Naive thymus-derived CD4-positive, alpha-beta T cell (primary cell): ENCODE results near the gene TTC33. TPM values are rescaled to one million over a fixed set of nuclear protein-coding genes. Genes with fewer than 3 reads are reported as not detected.
A peak's percentile ranks its signal among the peaks of the same experiment; 100 is the strongest.

Experiments used
- ATAC-seq: fragments of 150-1000 bp; cut with Tn5 transposase; 2 replicates; pipeline ENCODE4 v1.10.0; 2021; ENCODE audit warnings: mild to moderate bottlenecking, moderate library complexity
- CTCF ChIA-PET: fragments of 350-600 bp; sonication (Branson Sonifier 250); formaldehyde crosslinking; loops from one replicate; lab custom pipeline; 2021; ENCODE audit warnings: antibody characterized with exemption; lab: Charles Lee
- POLR2A ChIA-PET: fragments of 350-600 bp; sonication (Branson Sonifier 250); formaldehyde crosslinking; loops from one replicate; lab custom pipeline; 2021; ENCODE audit warnings: antibody characterized with exemption, inconsistent platforms; lab: Charles Lee
- DNase-seq, 9 donors: peaks; one replicate each; pipeline versions ENCODE4 v3.0.0 to v3.0.0-alpha.2; 2020 to 2022; ENCODE audit warnings: mixed read lengths in 1 of 9
- H3K27ac ChIP-seq: one replicate; pipeline ENCODE4 v1.7.0; 2013; ENCODE audit warnings: mild to moderate bottlenecking, low read depth, low read length, moderate library complexity
- H3K27me3 ChIP-seq, 2 donors: one replicate each; pipeline ENCODE4 v1.7.0; 2013; ENCODE audit warnings: low read length in 2 of 2, mild to moderate bottlenecking in 2 of 2, moderate library complexity in 2 of 2; ENCODE audit not compliant: control insufficient read depth in 2 of 2, insufficient read depth in 2 of 2
- H3K36me3 ChIP-seq, 3 experiments: 1 replicate in 2 of 3; 2 replicates in 1 of 3; pipeline ENCODE4 v1.7.0; 2013; ENCODE audit warnings: low read length in 3 of 3, mild to moderate bottlenecking in 3 of 3, moderate library complexity in 1 of 3; ENCODE audit not compliant: insufficient read depth in 3 of 3, control insufficient read depth in 2 of 3
- H3K4me1 ChIP-seq, 2 donors: one replicate each; pipeline ENCODE4 v1.7.0; 2013; ENCODE audit warnings: low read length in 2 of 2, mild to moderate bottlenecking in 2 of 2, moderate library complexity in 1 of 2; ENCODE audit not compliant: control insufficient read depth in 2 of 2, insufficient read depth in 2 of 2
- H3K4me3 ChIP-seq: 2 replicates; pipeline ENCODE4 v1.7.0; 2013; ENCODE audit warnings: mild to moderate bottlenecking, low read length
- H3K9me3 ChIP-seq, 3 experiments: 1 replicate in 2 of 3; 2 replicates in 1 of 3; pipeline ENCODE4 v1.7.0; 2013; ENCODE audit warnings: low read length in 3 of 3; ENCODE audit not compliant: control insufficient read depth in 2 of 3
- H3K27ac Mint-ChIP-seq, 9 donors: one replicate each; pipeline ENCODE4 v1.8.0; 2020 to 2022; ENCODE audit warnings: mixed read lengths in 9 of 9, mild to moderate bottlenecking in 8 of 9, moderate library complexity in 5 of 9, inconsistent platforms in 2 of 9
- H3K27me3 Mint-ChIP-seq, 5 donors: one replicate each; pipeline ENCODE4 v1.8.0; 2021 to 2022; ENCODE audit warnings: mixed read lengths in 5 of 5, mild to moderate bottlenecking in 1 of 5
- H3K36me3 Mint-ChIP-seq, 5 donors: one replicate each; pipeline ENCODE4 v1.8.0; 2020 to 2022; ENCODE audit warnings: mixed read lengths in 5 of 5, mild to moderate bottlenecking in 3 of 5, inconsistent platforms in 1 of 5
- H3K4me1 Mint-ChIP-seq, 7 donors: one replicate each; pipeline ENCODE4 v1.8.0; 2020 to 2022; ENCODE audit warnings: mixed read lengths in 7 of 7, mild to moderate bottlenecking in 3 of 7, inconsistent platforms in 1 of 7
- H3K4me3 Mint-ChIP-seq, 10 donors: one replicate each; pipeline ENCODE4 v1.8.0; 2020 to 2022; ENCODE audit warnings: mild to moderate bottlenecking in 10 of 10, mixed read lengths in 10 of 10, moderate library complexity in 6 of 10, inconsistent platforms in 2 of 10
- H3K9me3 Mint-ChIP-seq, 11 donors: one replicate each; pipeline ENCODE4 v1.8.0; 2020 to 2022; ENCODE audit warnings: mixed read lengths in 11 of 11, mild to moderate bottlenecking in 4 of 11, inconsistent platforms in 1 of 11, moderate library complexity in 1 of 11
- intact Hi-C, 2 donors: fragments of 100-400 bp; cut with micrococcal nuclease; formaldehyde crosslinking; loops; one replicate each; pipeline ENCODE4 v1.15.1; 2023
- polyA plus RNA-seq, 2 donors: library from polyadenylated mRNA; unstranded; fragments of 300-500 nt; fragmentation: Illumina TruSeq; gene quantifications; one replicate each; pipeline ENCODE4 v1.2.3, GENCODE V29; 2021
- total RNA-seq, 6 experiments: library from RNA in 5 of 6; stranded (reverse) in 5 of 6; gene quantifications; 1 replicate in 5 of 6; 2 replicates in 1 of 6; pipeline ENCODE4 v1.2.3 and lab custom pipeline; 2021 to 2026

The TTC33 gene
- total and polyA plus RNA-seq, 7 experiments from 2014 or later, result 7.0 to 19.0 (median 14.0) TPM

GRCh38 chr5:40685193-40685592 is 70.6 kb downstream of the TTC33 start:
- Histone ChIP-seq H3K27me3 (no peaks in the 10 kb centered on the region), H3K9me3 (no peaks in the 10 kb centered on the region), H3K4me3 (peak overlapping the region; percentile 44), H3K4me1 (peaks cover 26 to 27% of the 10 kb centered on the region in 2 donors), H3K27ac (peak overlapping the region; percentile 99), H3K36me3 (peaks cover 0 to 18% (median 0%) of the 10 kb centered on the region in 3 experiments)
- peaks cover 0 to 3% (median 0%) of the 10 kb centered on the region in 11 donors for H3K9me3 Mint-ChIP-seq
- H3K4me1 Mint-ChIP-seq, result peaks cover 43 to 74% (median 62%) of the 10 kb centered on the region in 7 donors
- H3K4me3 Mint-ChIP-seq, result peak overlapping the region; percentile 10 to 100 (median 95)
- DNase-seq (no peak), ATAC-seq (no peak)
- H3K36me3 Mint-ChIP-seq, result peaks cover 17 to 81% (median 19%) of the 10 kb centered on the region in 5 donors
- intact Hi-C loops, result loop anchor here in 1 of 2 donors (10.0 kb wide), 2 partner anchors 1190 to 1510 kb away; partner anchors contain the start of gene OXCT1
- H3K27ac Mint-ChIP-seq, result peak overlapping the region; percentile 53 to 97 (median 94)
- CTCF ChIA-PET, result interaction anchor here (0.7 to 2.2 kb wide), 10 partner anchors 15 to 737 kb away, joined by 3 to 10 read pairs (median 4); no protein-coding TSS in a partner anchor
- POLR2A ChIA-PET, result interaction anchor here (0.5 to 1.4 kb wide), 7 partner anchors 8 to 300 kb away, joined by 3 to 4 read pairs (median 3); no protein-coding TSS in a partner anchor
- H3K27me3 Mint-ChIP-seq, result no peaks in the 10 kb centered on the region

DNA sequence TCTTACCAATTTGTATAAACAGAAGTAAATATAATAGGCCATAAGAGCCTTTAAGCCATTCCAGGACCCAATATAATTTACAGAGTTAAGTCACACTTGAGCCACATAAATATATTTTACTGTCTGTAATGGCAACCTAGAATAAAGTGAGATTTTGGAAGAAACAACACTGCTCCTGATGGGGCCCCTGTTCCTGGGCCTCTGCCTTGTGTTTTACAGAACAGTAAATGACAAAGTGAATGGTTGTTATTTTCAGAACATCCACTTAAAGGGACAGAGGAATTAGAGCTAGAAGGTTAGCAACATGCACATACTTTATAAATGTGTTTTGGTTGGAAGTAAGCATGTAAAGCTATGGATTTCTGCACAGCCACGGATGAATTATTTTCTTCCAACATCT is 72.5 kb downstream of the TTC33 start:
- Mint-ChIP-seq H3K27me3 (no peaks in the 10 kb centered on the region), H3K27ac (peak overlapping the region; percentile 90 to 98 (median 96)), H3K36me3 (peaks cover 16 to 73% (median 18%) of the 10 kb centered on the region in 5 donors), H3K4me3 (peak overlapping the region; percentile 93 to 100 (median 98)), H3K9me3 (peaks cover 0 to 4% (median 0%) of the 10 kb centered on the region in 11 donors), H3K4me1 (peaks cover 34 to 63% (median 55%) of the 10 kb centered on the region in 7 donors)
- peak in 1 of 9 donors; percentile 27 for DNase-seq
- no peaks in the 10 kb centered on the region for H3K9me3 ChIP-seq
- H3K4me1 ChIP-seq, result peaks cover 15 to 17% of the 10 kb centered on the region in 2 donors
- POLR2A ChIA-PET, result interaction anchor here (0.5 to 1.9 kb wide), 9 partner anchors 30 to 276 kb away, joined by 3 to 6 read pairs (median 4); partner anchors contain the start of gene RPL37
- no peak for ATAC-seq
- intact Hi-C loops, result loop anchor here (1.0 to 10.0 kb wide), 5 partner anchors 241 to 1611 kb away; partner anchors contain the start of genes OXCT1 (in 1 of the 2) and RICTOR (in 1 of the 2)
- H3K4me3 ChIP-seq, result peak overlapping the region; percentile 77
- no peaks in the 10 kb centered on the region for H3K27me3 ChIP-seq
- H3K27ac ChIP-seq, result peak overlapping the region; percentile 99
- CTCF ChIA-PET, result interaction anchor here (0.7 to 2.0 kb wide), 5 partner anchors 14 to 734 kb away, joined by 3 to 7 read pairs (median 4); no protein-coding TSS in a partner anchor
- H3K36me3 ChIP-seq, result peaks cover 0 to 23% (median 0%) of the 10 kb centered on the region in 3 experiments

- H3K4me3 ChIP-seq, result peak overlapping the region; percentile 77
- H3K36me3 ChIP-seq, result peaks cover 0 to 23% (median 0%) of the 10 kb centered on the region in 3 experiments
- H3K27me3 ChIP-seq, result no peaks in the 10 kb centered on the region
- DNase-seq (peak in 1 of 9 donors; percentile 22), ATAC-seq (no peak)
- Mint-ChIP-seq H3K36me3 (peaks cover 16 to 65% (median 17%) of the 10 kb centered on the region in 5 donors), H3K4me3 (peak overlapping the region; percentile 93 to 100 (median 98)), H3K9me3 (peaks cover 0 to 4% (median 0%) of the 10 kb centered on the region in 11 donors), H3K4me1 (peaks cover 31 to 63% (median 52%) of the 10 kb centered on the region in 7 donors), H3K27ac (peak overlapping the region; percentile 90 to 98 (median 96)), H3K27me3 (no peaks in the 10 kb centered on the region)
- H3K9me3 ChIP-seq, result no peaks in the 10 kb centered on the region
- peak overlapping the region; percentile 99 for H3K27ac ChIP-seq
- POLR2A ChIA-PET, result interaction anchor here (0.8 to 4.4 kb wide), 7 partner anchors 11 to 278 kb away, joined by 3 to 79 read pairs (median 5); no protein-coding TSS in a partner anchor
- H3K4me1 ChIP-seq, result peaks cover 8 to 14% of the 10 kb centered on the region in 2 donors
- CTCF ChIA-PET, result interaction anchor here (0.9 to 2.0 kb wide), 7 partner anchors 25 to 314 kb away, joined by 3 to 7 read pairs (median 4); no protein-coding TSS in a partner anchor
- intact Hi-C loops, result loop anchor here (1.0 to 10.0 kb wide), 6 partner anchors 175 to 1610 kb away; partner anchors contain the start of genes OXCT1 (in 1 of the 2) and RICTOR (in 1 of the 2)
Measured at GRCh38 chr5:40682154-40683017, 73.4 kb downstream of the TTC33 start.

- intact Hi-C loops, result loop anchor here (1.0 to 10.0 kb wide), 6 partner anchors 103 to 1609 kb away; partner anchors contain the start of genes OXCT1 (in 1 of the 2) and RICTOR (in 1 of the 2)
- peaks cover 36 to 63% (median 52%) of the 10 kb centered on the region in 7 donors for H3K4me1 Mint-ChIP-seq
Measured at GRCh38 chr5:40681363-40682153, 74.2 kb downstream of the TTC33 start.

DNA sequence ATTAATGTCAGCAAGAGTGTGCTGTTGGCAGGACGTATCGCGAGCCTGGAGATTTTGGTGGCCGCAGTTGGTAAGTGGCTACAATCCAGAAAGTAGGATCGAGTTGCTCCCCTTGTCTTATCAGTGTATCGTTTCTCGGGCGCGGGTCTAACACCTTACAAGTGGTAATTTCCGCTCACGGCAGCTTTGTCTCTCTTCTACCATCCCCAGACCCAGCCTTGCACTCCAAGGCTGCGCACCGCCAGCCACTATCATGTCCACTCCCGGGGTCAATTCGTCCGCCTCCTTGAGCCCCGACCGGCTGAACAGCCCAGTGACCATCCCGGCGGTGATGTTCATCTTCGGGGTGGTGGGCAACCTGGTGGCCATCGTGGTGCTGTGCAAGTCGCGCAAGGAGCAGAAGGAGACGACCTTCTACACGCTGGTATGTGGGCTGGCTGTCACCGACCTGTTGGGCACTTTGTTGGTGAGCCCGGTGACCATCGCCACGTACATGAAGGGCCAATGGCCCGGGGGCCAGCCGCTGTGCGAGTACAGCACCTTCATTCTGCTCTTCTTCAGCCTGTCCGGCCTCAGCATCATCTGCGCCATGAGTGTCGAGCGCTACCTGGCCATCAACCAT is 74.9 kb downstream of the TTC33 start:
- no peaks in the 10 kb centered on the region for H3K9me3 ChIP-seq
- Mint-ChIP-seq H3K27me3 (no peaks in the 10 kb centered on the region), H3K4me3 (peak overlapping the region; percentile 93 to 100 (median 98)), H3K27ac (peak overlapping the region; percentile 87 to 98 (median 96)), H3K4me1 (peaks cover 37 to 63% (median 52%) of the 10 kb centered on the region in 7 donors), H3K36me3 (peaks cover 11 to 52% (median 15%) of the 10 kb centered on the region in 5 donors), H3K9me3 (peaks cover 0 to 4% (median 0%) of the 10 kb centered on the region in 11 donors)
- H3K4me3 ChIP-seq, result peak overlapping the region; percentile 77
- H3K27ac ChIP-seq, result peak overlapping the region; percentile 99
- ATAC-seq, result no peak
- CTCF ChIA-PET, result interaction anchor here (0.8 to 1.8 kb wide), 5 partner anchors 8 to 250 kb away, joined by 3 to 5 read pairs (median 4); no protein-coding TSS in a partner anchor
- no peaks in the 10 kb centered on the region for H3K27me3 ChIP-seq
- peak; percentile 30 to 71 (median 66) for DNase-seq
- peaks cover 0 to 23% (median 0%) of the 10 kb centered on the region in 3 experiments for H3K36me3 ChIP-seq
- POLR2A ChIA-PET, result interaction anchor here (0.6 to 4.4 kb wide), 16 partner anchors 8 to 1223 kb away, joined by 3 to 79 read pairs (median 4); partner anchors contain the start of gene RIMOC1
- peaks cover 18 to 27% of the 10 kb centered on the region in 2 donors for H3K4me1 ChIP-seq
- intact Hi-C loops, result loop anchor here (1.0 to 10.0 kb wide), 6 partner anchors 7 to 1609 kb away; partner anchors contain the start of genes OXCT1 (in 1 of the 2) and RICTOR (in 1 of the 2)

More at GRCh38 chr5:40681363-40682153, 74.2 kb downstream of the TTC33 start:
- H3K9me3 ChIP-seq, result no peaks in the 10 kb centered on the region
- DNase-seq, result peak; percentile 29 to 58 (median 52)
- Mint-ChIP-seq H3K27ac (peak overlapping the region; percentile 90 to 98 (median 96)), H3K9me3 (peaks cover 0 to 4% (median 0%) of the 10 kb centered on the region in 11 donors), H3K36me3 (peaks cover 14 to 58% (median 16%) of the 10 kb centered on the region in 5 donors), H3K4me3 (peak overlapping the region; percentile 93 to 100 (median 98)), H3K27me3 (no peaks in the 10 kb centered on the region)
- ChIA-PET CTCF (interaction anchor here (0.8 to 1.8 kb wide), 5 partner anchors 24 to 313 kb away, joined by 3 to 5 read pairs (median 4); no protein-coding TSS in a partner anchor), POLR2A (interaction anchor here (0.7 to 4.4 kb wide), 11 partner anchors 10 to 1222 kb away, joined by 3 to 79 read pairs (median 4); partner anchors contain the start of gene RIMOC1)
- H3K4me3 ChIP-seq, result peak overlapping the region; percentile 77
- peaks cover 11 to 20% of the 10 kb centered on the region in 2 donors for H3K4me1 ChIP-seq
- ATAC-seq, result peak; percentile 1
- no peaks in the 10 kb centered on the region for H3K27me3 ChIP-seq
- H3K36me3 ChIP-seq, result peaks cover 0 to 23% (median 0%) of the 10 kb centered on the region in 3 experiments
- peak overlapping the region; percentile 99 for H3K27ac ChIP-seq
